HG02623 (cell line): ENCODE measurements around the gene AIRE.
"Not testable (repeated sequence)": the region's sequence is repeated elsewhere in the genome, so short reads cannot be mapped to it uniquely, and the experiment has no call there.

Source experiments
- ATAC-seq: cut with Tn5 transposase; IDR thresholded peaks from one replicate; pipeline ENCODE4 v1.9.1; 2021; ENCODE audit warnings: moderate library complexity; ENCODE audit not compliant: unreplicated experiment

Gene AIRE

DNA sequence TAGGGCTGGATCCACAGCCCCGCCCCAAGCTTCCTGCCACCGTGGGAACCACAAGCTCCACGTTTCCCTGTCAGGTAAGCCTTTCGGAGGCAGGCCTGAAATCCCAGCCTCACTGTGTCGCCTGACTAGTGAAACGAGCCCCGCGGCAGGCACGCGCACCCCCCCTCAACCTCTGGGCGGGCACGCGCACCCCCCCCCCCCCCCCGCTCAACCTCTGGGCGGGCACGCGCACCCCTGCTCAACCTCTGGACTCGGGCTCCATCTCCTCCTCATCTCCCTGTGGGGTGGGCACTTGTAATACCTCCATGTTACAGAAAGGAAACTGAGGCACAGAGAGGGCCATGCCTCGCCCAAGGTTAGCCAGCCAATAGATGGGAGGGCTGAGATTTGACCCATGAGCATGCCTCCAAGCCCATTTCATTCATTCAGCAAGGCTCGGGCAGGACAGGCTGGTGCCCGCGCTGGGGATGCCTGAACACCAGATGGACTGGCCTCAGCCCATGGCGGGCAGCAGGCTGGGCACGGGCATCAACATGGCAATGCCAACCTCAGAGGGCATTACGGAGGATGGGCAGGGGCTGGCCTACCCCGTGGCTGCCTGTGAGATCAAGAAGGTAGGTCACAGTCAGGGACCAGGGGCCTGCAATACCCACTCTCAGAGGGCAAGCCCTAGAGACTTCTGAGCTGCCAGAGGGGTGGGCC, 48.8 kb downstream of the AIRE start:
- ATAC-seq: no peak

DNA sequence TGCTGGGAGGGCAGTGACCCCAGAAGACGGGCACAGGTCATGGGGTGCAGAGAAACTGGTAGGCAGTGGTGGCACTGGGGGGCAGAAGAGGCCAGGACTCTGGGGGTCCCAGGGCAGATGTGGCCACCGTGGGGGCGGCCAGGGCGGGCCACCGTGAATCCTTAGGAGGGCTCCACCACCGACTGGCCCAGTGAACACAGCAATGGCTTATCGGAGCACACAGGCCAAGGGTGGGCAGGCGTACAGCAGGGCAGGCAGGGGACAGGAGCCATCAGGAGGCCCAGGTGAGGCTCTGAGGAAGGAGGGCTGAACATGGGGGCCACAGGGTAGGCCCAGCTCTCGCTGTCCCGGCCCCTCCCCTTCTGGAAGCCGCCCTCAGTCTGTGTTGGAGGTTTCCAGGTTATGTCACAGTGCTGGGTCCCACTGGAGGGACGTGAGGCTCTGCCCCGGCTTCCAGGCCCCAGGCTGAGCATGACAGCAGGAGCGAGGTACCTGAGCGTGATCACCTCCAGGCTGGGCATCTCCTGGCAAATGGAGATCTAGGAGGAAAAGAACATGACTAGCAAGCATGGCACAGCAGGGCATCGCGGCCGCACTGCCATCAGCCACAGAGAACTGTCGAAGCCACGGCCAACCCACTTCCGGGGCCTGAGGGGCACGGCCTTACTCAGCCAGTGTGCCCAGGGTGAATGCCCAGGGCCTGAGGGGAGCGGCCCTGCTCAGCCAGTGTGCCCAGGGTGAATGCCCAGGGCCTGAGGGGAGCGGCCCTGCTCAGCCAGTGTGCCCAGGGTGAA, 49.8 kb downstream of the AIRE start:
- no peak for ATAC-seq

- no peak for ATAC-seq
Measured at GRCh38 chr21:44337449-44337848, 51.8 kb downstream of the AIRE start.

DNA sequence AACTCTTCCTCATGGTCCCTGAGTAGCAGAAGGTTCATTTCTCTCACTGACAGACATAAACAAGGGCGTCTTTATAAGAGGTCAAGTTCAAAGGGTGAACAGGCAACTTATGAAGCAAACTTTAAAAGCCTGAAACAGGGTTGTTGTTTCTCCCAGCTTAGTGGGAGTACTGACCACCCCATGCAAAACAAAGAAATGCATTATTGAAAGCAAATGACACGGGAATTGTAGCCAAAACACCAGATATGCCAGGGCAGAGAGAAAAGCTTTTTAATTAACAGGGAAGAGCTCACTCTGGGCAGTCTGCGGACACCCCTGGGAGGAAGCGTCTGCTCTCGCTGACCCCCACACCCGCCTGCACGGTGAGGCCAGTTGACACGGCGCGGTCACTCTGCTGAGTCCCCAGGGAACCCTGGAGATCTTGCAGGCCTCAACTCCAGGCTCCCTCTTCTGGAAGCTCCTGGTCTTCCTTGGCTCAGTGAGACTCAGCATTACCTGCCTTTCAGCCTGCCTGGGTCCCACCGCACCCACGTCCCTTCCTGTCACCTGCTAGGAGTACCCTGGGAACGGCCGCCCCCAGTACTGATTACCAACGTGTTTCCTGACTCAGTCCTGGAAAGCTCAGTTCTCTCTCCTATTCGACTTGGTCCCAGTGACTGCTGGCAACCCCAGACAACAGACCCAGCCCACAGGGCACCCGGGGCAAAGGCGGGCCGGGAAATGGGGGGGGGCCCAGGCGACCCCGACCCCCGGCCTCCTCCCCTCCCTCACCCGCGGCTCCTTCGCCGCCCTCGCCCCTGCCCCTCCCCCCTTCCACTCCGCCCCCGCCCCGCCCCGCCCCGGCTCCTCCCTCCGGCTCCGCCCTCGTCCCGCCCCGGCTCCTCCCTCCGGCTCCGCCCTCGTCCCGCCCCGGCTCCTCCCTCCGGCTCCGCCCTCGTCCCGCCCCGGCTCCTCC, 52.5 kb downstream of the AIRE start:
- no peak for ATAC-seq

DNA sequence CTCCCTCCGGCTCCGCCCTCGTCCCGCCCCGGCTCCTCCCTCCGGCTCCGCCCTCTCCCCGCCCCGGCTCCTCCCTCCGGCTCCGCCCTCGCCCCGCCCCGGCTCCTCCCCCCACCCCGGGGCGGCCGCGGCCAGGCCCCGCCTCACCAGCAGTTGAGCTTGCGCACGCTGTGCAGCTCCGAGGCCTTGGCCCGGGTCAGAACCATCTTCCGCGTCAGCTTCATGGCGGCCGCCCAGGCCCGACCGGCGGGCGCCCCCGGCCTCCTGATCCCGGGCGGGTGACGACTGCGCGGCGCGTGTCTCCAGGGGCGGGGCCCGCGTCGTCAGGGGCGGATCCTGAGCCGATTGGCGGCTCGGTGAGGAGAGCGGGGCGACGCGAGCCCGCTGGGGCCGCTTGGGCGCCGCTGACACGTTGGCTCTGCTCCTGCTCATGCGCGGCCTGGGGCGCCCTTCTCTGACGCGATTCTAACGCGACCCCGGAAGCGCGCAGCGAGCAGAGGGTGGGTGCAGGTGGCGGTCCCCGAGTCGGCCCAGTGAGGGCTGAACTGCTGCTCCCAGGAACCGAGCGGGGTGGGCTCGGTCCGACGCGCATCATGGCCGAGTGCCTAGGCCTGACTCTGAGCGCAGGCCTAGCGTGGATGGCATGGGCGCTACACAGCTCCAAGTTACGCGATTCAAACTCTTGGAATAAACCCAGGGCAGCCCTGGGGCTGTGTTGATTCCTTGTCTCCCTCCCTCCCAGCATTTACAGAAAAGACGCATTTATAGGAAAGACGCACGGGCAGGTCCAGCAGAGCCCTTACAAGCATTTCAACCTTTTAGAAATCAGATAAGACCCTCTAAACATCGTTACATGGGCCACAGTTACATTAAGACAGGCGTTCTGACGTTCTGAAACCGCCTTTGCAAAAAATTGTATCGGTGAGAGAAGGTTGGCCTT, 53.6 kb downstream of the AIRE start, which contains the start of gene CFAP410:
TSS of gene CFAP410 (minus strand) at position 420 of the 940 bp plus-strand sequence. CDS start at position 224, 196 bp downstream.
- ATAC-seq: peak; percentile 85

DNA sequence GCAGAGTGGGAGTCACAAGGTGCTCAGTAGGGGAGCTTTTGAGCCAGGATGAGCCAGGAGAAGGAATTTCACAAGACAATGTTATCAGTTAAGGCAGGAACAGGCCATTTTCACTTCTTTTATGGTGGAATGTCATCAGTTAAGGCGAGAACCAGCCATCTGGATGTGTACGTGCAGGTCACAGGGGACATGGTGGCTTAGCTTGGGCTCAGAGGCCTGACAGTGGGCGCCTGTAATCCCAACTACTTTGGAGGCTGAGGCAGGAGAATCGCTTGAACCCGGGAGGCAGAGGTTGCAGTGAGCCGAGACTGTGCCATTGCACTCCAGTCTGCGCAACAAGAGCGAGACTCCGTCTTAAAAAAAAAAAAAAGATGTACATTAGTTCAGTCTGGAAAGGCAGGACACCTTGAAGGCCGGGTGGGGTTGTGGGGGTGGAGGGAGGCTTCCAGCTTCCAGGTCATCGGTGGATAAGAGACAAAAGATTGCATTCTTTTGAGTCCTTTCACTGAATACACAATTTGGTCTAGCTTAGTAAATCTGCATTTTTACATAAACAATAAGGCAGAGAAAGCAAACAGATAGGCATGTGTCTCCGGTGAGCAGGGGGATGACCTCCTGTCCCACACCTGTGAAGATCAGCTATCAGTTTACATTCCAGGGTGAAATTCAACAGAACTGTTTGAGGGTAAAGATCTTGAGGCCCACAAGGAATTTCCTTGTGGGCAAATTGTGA, 56.2 kb downstream of the AIRE start:
- not testable (repeated sequence) for ATAC-seq

DNA sequence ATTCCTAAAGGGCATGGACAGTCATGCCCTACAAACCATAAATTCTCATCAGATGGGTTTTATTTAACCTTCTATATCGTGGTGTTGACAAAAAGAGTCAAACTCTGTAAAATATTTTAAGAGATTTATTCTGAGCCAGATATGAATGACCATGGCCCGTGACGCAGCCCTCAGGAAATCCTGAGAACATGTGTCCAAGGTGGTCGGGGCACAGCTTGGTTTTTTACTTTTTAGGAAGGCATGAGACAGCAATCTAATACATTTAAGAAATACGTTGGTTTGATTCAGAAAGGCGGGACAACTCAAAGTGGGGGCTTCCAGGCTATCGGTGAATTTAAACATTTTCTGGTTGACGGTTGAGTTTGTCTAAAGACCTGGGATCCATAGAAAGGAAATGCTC, 57.3 kb downstream of the AIRE start:
- ATAC-seq: not testable (repeated sequence)

- no peak for ATAC-seq
Measured at GRCh38 chr21:44344541-44345183, 59.0 kb downstream of the AIRE start.

GRCh38 chr21:44345495-44345894, 59.8 kb downstream of the AIRE start:
- ATAC-seq: no peak

- ATAC-seq: no peak
Measured at GRCh38 chr21:44347911-44348451, 62.3 kb downstream of the AIRE start.
